Right forelimb (tissue), 1 donor: ENCODE data around the gene SPDYE2B.
"Not testable (repeated sequence)": the region's sequence is repeated elsewhere in the genome, so short reads cannot be mapped to it uniquely, and the experiment has no call there.

Experiments
- DNase-seq: peaks from one replicate; pipeline ENCODE4 v3.0.0-alpha.2; 2018

Gene SPDYE2B

GRCh38 chr7:102643404-102643803 is 6.7 kb upstream of the SPDYE2B start:
- not testable (repeated sequence) for DNase-seq

- not testable (repeated sequence) for DNase-seq
These were observed 2.3 kb upstream of the SPDYE2B start for GRCh38 chr7:102647813-102648212.

GRCh38 chr7:102664765-102665164 is 14.6 kb downstream of the SPDYE2B start:
- not testable (repeated sequence) for DNase-seq

GRCh38 chr7:102666850-102667249 is 16.7 kb downstream of the SPDYE2B start:
- DNase-seq: not testable (repeated sequence)

DNA sequence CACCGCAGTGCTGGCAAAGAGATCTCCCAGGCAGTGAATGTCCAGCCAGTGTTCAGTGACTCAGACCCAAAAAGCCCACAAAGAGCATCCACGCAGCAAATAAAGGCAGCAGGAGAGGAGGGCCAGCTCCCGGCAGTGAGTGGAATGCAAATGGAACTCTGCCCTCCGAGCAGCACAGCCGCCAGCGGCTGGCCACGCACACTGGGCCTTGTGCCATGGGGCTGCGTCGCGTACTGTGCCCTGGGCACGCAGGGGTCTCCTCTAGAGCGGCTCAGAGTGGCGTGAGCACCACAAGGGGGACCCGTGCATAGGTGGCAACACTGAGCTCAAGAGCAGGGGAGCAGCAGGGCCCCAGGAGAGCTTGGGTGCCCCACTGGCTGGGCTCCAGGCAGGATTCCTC is 17.4 kb downstream of the SPDYE2B start:
- not testable (repeated sequence) for DNase-seq

GRCh38 chr7:102671166-102671955 is 21.2 kb downstream of the SPDYE2B start, which contains the start of gene POLR2J2:
Gene POLR2J2 (minus strand): TSS chr7:102671663. CDS start chr7:102671601, 62 bp downstream.
- DNase-seq: peak; percentile 85

DNA sequence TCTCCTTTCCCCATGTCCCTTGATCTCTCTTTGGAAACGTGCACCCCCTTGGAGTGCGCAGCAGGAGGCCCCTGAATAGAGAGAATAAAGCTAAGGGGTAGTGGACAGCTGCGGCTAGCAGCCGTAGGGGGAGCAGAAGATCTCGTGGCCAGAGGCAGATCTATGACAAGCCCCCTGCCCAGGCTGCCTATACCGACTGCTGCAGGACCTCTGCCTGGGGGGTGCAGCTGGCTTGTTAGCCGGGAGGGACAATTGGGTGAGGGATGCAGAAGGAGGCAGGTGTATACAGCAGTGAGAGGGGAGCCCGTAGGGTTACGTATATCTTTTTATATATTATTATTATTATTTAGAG is 21.8 kb downstream of the SPDYE2B start:
- not testable (repeated sequence) for DNase-seq

GRCh38 chr7:102673447-102674067 is 23.4 kb downstream of the SPDYE2B start:
- DNase-seq: not testable (repeated sequence)

DNA sequence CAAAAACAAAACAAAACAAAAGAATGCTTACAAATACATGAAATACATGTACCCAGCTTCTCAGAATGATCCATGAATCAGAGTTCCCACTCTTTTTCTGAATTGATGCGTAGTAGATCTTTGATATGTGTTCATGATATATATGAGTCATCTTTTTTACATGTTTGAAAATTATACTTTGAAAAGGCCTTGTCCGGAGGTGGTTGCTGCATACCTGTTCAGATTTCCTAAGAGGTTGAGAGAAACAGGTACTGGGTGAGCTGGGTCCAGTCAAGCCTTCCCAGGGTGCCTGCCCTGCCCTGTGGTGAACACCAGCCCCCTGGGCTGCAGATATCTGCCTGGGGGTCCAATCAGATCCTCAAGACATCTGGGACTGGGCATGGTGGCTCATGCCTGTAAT is 25.4 kb downstream of the SPDYE2B start:
- DNase-seq: not testable (repeated sequence)

DNA sequence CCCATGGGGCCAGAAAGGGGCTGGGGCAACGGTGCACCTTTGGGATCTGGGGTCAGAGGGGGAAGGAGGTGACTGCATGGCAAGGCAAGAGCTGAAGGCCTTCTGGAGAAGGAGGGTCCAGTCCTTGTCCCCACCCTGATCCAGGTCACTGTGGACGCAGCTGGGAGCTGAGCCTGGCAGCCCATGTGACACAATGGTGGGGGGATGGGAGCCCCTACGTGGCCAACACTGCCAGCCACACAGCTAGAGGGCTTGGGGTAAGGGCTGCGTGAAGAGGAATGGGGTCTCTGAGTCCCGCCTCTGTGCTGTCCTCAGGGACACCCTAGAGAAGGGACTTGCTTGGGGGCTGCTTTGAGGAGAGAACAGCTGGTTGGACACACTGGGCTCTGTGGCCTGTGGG is 30.7 kb downstream of the SPDYE2B start:
- not testable (repeated sequence) for DNase-seq

- DNase-seq: not testable (repeated sequence)
These were observed 32.4 kb downstream of the SPDYE2B start for GRCh38 chr7:102682560-102682959.

DNA sequence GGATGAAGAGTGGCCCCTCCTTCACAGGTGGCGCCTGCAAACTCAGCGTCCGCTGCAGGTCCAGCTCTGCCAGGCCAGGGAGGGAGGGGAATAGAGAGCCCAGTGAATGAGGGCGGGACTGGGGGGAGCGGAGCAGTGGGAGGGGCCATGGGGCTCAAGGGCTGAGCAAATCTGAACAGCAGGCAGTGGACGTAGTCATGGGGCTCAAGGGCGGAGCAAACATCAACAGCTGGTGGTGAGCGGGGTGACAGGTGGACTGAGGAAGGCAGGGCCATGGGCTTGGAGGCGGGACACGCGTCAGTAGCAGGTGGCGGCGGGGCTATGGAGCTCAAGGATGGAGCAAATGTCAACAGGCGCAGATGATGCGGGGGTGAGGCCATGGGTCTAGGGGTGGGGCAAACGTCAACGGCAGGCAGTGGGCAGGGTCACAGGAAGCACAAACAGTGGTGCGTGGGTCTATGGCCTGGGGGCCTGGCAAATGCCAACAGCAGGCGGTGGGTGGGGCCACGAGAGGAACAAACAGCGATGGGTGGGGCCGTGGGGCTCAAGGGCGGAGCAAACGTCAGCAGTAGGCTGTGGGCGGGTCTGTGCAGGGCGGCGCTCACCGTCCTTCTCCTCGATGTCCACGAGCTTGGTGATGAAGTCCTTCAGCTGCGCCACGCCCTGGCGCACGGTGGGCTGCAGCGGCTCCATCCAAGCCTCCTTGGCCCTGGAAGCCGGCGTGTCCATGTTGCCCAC is 38.3 kb downstream of the SPDYE2B start:
- not testable (repeated sequence) for DNase-seq

GRCh38 chr7:102689436-102690282 is 39.5 kb downstream of the SPDYE2B start:
- DNase-seq: not testable (repeated sequence)

GRCh38 chr7:102690602-102691001 is 40.5 kb downstream of the SPDYE2B start:
- not testable (repeated sequence) for DNase-seq

DNA sequence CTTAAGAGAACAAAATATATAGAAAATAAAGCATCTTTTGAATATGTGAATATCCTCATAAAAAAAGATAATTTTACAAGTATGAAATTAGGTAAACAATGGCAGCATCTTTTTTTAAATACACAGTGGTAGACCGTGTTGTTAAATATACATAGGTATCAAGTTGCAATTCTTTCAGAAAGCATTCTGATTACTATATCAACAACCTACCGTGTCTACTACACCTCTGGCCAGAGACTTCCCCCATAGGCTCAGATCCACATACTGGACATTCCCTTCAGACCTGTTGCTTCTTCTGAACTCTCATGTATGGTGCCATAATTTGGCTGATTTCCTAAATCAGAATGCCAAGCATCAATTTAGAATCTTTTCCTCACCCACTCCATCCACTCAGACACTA is 43.9 kb downstream of the SPDYE2B start:
- not testable (repeated sequence) for DNase-seq

DNA sequence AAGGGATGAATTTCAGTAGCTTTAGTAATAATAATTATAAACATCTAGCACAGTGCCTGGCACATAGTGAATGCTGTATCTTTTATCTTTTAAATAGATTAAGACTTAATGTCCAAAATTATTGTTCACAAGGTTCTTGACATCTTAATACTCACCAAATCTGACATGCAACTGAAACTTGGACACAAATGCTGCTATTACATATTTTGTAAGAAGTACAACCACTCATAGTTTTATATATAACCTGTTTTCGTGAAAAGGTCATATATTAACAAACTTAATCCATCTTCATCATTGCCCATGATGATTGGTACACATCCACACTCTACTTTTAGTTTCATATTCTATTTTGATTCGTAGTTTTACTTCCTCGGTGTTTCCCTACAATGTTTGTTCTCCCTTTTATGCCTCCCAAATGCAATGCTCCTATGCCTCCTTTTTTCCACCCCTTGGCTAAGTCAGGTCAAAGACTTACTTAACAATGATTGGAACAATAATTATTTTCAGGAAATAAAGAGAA is 45.0 kb downstream of the SPDYE2B start:
- not testable (repeated sequence) for DNase-seq

GRCh38 chr7:102696009-102696408 is 45.9 kb downstream of the SPDYE2B start:
- not testable (repeated sequence) for DNase-seq

DNA sequence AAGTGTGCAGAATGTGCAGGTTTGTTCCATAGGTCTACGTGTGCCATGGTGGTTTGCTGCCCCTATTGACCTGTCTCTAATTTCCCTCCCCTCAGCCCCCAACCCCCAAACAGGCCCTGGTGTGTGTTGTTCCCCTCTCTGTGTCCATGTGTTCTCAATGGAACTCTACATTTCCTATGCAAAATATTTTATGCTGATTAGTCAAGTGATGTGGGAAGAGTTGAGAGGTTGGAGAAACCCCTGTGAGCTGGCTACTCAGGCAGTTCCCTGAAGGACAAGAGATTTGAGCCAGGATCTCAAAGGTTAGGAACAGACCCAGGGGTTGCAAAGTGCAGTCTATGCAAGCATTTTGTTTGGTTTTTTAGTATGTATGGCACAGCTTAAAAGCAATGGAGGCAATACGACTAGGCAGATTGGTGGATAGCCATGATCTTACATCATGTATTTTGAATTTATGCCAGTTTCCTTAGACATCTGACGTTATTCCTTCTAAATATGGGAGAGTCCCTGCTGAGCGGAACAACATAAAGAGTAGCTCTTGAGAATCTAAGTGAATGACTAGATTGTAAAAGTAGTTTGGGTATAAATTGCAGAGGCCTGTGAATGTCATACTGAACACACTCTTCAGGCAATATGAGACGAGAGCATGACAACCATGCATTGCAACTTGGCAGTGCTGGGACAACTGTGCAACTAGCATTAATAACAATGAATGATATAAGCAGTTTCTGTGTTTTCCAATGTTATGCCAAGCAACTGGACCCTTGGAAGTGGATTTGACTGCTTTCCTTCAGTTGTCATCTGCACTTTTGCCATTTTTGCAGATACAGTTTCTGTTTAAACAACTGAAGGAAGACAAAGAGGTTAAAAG is 47.8 kb downstream of the SPDYE2B start:
- not testable (repeated sequence) for DNase-seq

DNA sequence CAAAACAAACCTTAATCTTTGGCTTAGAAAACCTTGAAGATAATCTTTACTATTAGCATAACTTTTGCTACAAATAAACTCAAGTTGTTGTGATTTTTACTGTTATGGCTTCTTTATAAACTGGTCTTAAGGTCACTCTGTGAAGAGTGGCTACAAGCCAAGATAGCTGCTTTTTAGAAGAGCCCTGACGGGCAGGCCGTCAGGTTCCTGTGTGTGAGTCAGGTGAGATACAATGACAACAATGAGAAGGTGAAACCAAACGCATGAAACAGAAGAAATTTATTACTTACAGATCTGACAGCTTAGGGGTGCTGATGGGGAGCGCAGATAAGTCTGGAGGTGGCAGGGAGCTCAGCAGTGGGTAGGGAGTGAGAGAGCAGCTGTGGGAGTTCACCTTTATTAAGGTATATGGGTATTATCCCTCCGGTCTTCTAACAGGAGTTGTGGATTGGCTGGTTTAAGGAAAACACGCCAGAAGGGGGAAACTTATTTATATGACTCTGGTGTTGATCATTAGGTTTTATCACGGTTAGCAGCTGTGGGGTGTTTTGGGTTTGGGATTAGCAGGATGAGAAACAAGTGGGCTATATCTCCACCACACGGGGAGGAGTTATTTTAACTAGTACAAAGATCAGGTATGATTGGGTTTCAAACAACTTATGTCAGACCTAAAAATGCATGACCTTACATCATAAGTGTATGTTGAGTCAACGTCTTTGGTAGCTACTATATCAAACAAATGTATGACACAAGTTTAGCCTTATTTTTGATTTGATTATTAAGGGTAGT is 49.0 kb downstream of the SPDYE2B start:
- DNase-seq: peak; percentile 9
